Activated naive CD8-positive, alpha-beta T cell treated with anti-CD3 and anti-CD28 coated beads, Interleukin-2, amount 10 ng/mL, durations not matched to agents 7 days and 5 days (primary cell): Measurements from ENCODE around the gene MARCHF7. TPM values are rescaled to one million over a fixed set of nuclear protein-coding genes. Genes with fewer than 3 reads are reported as not detected.

Source experiments
- ATAC-seq: fragments of 150-1000 bp; cut with Tn5 transposase; one replicate; pipeline ENCODE4 v1.10.0; 2021; ENCODE audit warnings: low read depth, moderate library complexity
- POLR2A ChIA-PET: fragments of 350-600 bp; sonication (Branson Sonifier 250); formaldehyde crosslinking; loops from one replicate; lab custom pipeline; 2021; ENCODE audit warnings: antibody characterized with exemption; lab: Charles Lee
- DNase-seq: peaks from one replicate; pipeline ENCODE4 v3.0.0; 2021
- H3K27ac Mint-ChIP-seq: one replicate; pipeline ENCODE4 v1.8.0; 2022; ENCODE audit warnings: mild to moderate bottlenecking, mixed read lengths
- H3K27me3 Mint-ChIP-seq: one replicate; pipeline ENCODE4 v1.8.0; 2022; ENCODE audit warnings: mild to moderate bottlenecking, moderate library complexity, mixed read lengths
- H3K36me3 Mint-ChIP-seq: one replicate; pipeline ENCODE4 v1.8.0; 2021; ENCODE audit warnings: mild to moderate bottlenecking, mixed read lengths
- H3K4me1 Mint-ChIP-seq: one replicate; pipeline ENCODE4 v1.8.0; 2021; ENCODE audit warnings: mixed read lengths
- H3K4me3 Mint-ChIP-seq: one replicate; pipeline ENCODE4 v1.8.0; 2022; ENCODE audit warnings: mild to moderate bottlenecking, moderate library complexity, mixed read lengths
- H3K9me3 Mint-ChIP-seq: one replicate; pipeline ENCODE4 v1.8.0; 2021; ENCODE audit warnings: mixed read lengths
- total RNA-seq, 2 experiments: library from RNA; stranded (reverse); gene quantifications; one replicate each; pipeline ENCODE4 v1.2.3, GENCODE V29; 2021

Gene MARCHF7
- total RNA-seq, 2 experiments from 2014 or later, result 92.1 to 106 TPM

DNA sequence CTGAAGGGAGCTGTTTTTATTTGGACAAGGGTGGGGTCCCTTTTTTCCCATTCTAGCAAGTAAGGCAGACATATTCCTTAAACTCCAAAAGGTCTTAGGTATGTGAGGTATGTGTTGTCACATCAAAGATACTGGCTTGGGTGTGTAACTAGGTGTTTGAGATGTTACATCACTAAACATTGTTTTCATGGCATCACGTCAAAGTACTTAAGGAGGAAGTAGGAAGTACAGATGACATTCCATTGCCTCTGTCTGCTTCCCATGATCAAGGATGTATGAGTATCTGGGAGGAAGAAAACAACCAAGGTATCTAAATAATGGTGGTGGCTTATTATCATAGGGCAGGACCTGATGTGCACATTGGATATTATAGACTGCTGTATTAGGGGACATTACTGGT, 46.4 kb downstream of the MARCHF7 start:
- DNase-seq (no peak), ATAC-seq (no peak)
- Mint-ChIP-seq H3K4me1 (peaks cover 1% of the 10 kb centered on the region), H3K9me3 (no peaks in the 10 kb centered on the region), H3K27me3 (no peaks in the 10 kb centered on the region), H3K4me3 (no peak overlapping the region), H3K27ac (no peak overlapping the region), H3K36me3 (peaks cover 23% of the 10 kb centered on the region)
- POLR2A ChIA-PET, result interaction anchor here (1.1 to 1.3 kb wide), 2 partner anchors 21 to 46 kb away, joined by 3 read pairs; no protein-coding TSS in a partner anchor

DNA sequence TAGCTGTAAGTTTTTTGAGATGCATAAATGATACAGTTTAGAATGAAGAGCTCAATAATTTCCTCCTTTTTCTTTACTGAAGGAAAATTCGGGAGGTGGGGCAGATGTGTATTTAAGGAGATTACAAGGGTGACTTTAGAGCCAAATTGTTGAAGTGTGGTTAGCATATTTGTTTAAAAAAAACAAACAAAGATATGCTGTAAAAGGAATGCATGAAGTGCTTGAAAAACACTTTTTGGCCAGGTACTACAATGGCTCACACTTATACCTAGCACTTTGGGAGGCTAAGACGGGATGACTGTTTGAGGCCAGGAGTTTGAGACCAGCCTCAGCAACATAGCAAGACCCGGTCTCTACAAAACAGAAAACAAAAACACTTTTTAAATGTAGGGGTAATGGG, 47.3 kb downstream of the MARCHF7 start:
- Mint-ChIP-seq H3K27ac (no peak overlapping the region), H3K36me3 (peaks cover 26% of the 10 kb centered on the region), H3K4me1 (peaks cover 3% of the 10 kb centered on the region), H3K4me3 (no peak overlapping the region), H3K9me3 (no peaks in the 10 kb centered on the region), H3K27me3 (no peaks in the 10 kb centered on the region)
- DNase-seq (no peak), ATAC-seq (no peak)
- POLR2A ChIA-PET, result interaction anchor here (1.1 to 1.3 kb wide), 2 partner anchors 22 to 46 kb away, joined by 3 read pairs; no protein-coding TSS in a partner anchor

DNA sequence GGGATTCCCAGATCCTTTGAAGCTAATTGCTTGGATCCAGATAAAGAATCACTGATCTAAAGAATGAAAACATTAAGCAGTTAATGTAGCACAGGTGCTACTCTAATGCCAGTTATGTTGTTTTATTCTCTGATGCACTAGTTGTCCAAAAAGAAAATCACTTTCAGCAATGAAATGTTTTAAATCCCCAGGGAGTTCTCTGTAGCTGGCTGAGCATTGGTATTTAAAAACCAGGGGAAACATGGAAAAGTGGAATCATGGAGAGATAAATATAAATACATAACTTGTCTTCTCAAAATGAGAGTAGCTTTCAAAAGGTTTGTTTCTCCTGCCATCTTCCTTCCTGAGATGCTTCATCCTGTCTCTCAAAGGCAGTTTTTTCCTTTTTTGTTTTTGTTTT, 48.0 kb downstream of the MARCHF7 start:
- Mint-ChIP-seq H3K4me3 (no peak overlapping the region), H3K9me3 (no peaks in the 10 kb centered on the region), H3K27me3 (no peaks in the 10 kb centered on the region), H3K36me3 (peaks cover 30% of the 10 kb centered on the region), H3K27ac (no peak overlapping the region), H3K4me1 (peaks cover 3% of the 10 kb centered on the region)
- POLR2A ChIA-PET, result no interaction called here
- no peak for ATAC-seq
- no peak for DNase-seq

DNA sequence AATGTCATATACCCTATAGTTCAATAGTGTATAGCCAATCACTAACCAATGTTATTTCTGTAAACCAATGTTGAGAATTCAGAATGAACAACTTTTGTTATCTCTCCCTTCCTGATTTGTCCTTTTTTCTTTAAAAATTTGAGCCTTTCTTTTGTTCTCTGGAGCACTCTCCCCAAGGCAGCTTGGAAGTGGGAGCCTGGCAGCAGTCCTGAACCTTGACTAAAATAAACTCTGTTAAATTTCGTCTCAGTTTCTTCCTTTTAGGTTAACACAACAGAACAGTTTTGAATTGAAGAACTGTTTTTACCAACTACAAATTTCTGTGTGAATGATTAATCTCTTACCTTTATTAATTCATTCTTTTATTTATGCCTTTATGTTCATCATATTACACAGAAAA, 49.8 kb downstream of the MARCHF7 start:
- no peak overlapping the region for H3K27ac Mint-ChIP-seq
- POLR2A ChIA-PET, result no interaction called here

More for the DNA sequence above, 49.8 kb downstream of the MARCHF7 start:
- peaks cover 6% of the 10 kb centered on the region for H3K4me1 Mint-ChIP-seq
- H3K27me3 Mint-ChIP-seq, result no peaks in the 10 kb centered on the region
- DNase-seq, result no peak
- peaks cover 37% of the 10 kb centered on the region for H3K36me3 Mint-ChIP-seq
- H3K9me3 Mint-ChIP-seq, result no peaks in the 10 kb centered on the region
- H3K4me3 Mint-ChIP-seq, result no peak overlapping the region
- no peak for ATAC-seq

Other genes starting within 250 kb of the MARCHF7 start
- 10 to 100 TPM; 27.7 to 31.9 TPM for gene BAZ2B, start 96.0 kb upstream of the MARCHF7 start, total RNA-seq
- under 1 TPM; 0.47 to 0.62 TPM for gene CD302, start 85.7 kb downstream of the MARCHF7 start, total RNA-seq
- 10 to 100 TPM; 29.7 to 34.7 TPM for gene LY75, start 192.2 kb downstream of the MARCHF7 start, total RNA-seq